Body of pancreas (tissue), 4 donors: Measurements from ENCODE around the gene STPG3. TPM values are rescaled to one million over a fixed set of nuclear protein-coding genes. Genes with fewer than 3 reads are reported as not detected.

Source experiments
- ATAC-seq: fragments of 150-250 bp; one replicate; pipeline ENCODE4 v1.9.1; 2016
- DNase-seq, 4 donors: peaks; one replicate each; pipeline ENCODE4 v3.0.0-alpha.2; 2019
- H3K27ac ChIP-seq, 4 donors: fragments of 200-600 bp; sonication (generic); 1 replicate in 3 of 4; 2 replicates in 1 of 4; pipeline versions ENCODE4 v1.5.1 to v1.6.1; 2016 to 2019; ENCODE audit warnings: mild to moderate bottlenecking in 1 of 4, mixed read lengths in 1 of 4, moderate library complexity in 1 of 4
- H3K27me3 ChIP-seq, 2 donors: fragments of 200-600 bp; sonication (generic); one replicate each; pipeline ENCODE4 v1.6.0; 2016; ENCODE audit warnings: mild to moderate bottlenecking in 1 of 2
- H3K36me3 ChIP-seq, 2 donors: fragments of 200-600 bp; sonication (generic); replicated peaks in 1 of 2; 2 replicates each; pipeline ENCODE4 v1.5.1; 2016; ENCODE audit warnings: low read depth in 2 of 2; ENCODE audit not compliant: insufficient read depth in 1 of 2
- H3K4me1 ChIP-seq: fragments of 200-600 bp; sonication (generic); one replicate; pipeline ENCODE4 v1.6.0; 2016
- H3K4me3 ChIP-seq, 2 donors: fragments of 200-600 bp; sonication (generic); 1 replicate in 1 of 2; 2 replicates in 1 of 2; pipeline ENCODE4 v1.5.1; 2016 to 2019
- H3K9me3 ChIP-seq, 3 donors: fragments of 200-600 bp; sonication (generic); 1 replicate in 2 of 3; 2 replicates in 1 of 3; pipeline ENCODE4 v1.5.1; 2016
- CTCF ChIP-seq, 7 experiments: fragments of 450-650 bp in 4 of 7; fragments of 200-600 bp in 3 of 7; sonication (generic) in 3 of 7; IDR thresholded peaks; one replicate each; pipeline ENCODE4 v1.5.1; 2016 to 2019; ENCODE audit warnings: antibody characterized with exemption in 7 of 7
- POLR2A ChIP-seq, 3 donors: fragments of 450-650 bp; IDR thresholded peaks; one replicate each; pipeline ENCODE4 v1.6.1; 2016; ENCODE audit warnings: antibody characterized with exemption in 3 of 3, mild to moderate bottlenecking in 2 of 3
- WGBS, 2 donors: methylation state at CpG; one replicate each; pipeline ENCODE4 v1.1.5; 2017; 5-methylcytosine and 5-hydroxymethylcytosine counted together
- intact Hi-C: fragments of 100-400 bp; cut with DNase I; formaldehyde crosslinking; loops from one replicate; pipeline ENCODE4 v1.15.1; 2023
- total RNA-seq, 2 donors: library from RNA; depleted of rRNA; stranded (reverse); fragments of >200 nt; gene quantifications; one replicate each; pipeline ENCODE4 v1.1.0, GENCODE V29; 2016

Gene STPG3
- total RNA-seq, 2 donors from 2014 or later = not detected

DNA sequence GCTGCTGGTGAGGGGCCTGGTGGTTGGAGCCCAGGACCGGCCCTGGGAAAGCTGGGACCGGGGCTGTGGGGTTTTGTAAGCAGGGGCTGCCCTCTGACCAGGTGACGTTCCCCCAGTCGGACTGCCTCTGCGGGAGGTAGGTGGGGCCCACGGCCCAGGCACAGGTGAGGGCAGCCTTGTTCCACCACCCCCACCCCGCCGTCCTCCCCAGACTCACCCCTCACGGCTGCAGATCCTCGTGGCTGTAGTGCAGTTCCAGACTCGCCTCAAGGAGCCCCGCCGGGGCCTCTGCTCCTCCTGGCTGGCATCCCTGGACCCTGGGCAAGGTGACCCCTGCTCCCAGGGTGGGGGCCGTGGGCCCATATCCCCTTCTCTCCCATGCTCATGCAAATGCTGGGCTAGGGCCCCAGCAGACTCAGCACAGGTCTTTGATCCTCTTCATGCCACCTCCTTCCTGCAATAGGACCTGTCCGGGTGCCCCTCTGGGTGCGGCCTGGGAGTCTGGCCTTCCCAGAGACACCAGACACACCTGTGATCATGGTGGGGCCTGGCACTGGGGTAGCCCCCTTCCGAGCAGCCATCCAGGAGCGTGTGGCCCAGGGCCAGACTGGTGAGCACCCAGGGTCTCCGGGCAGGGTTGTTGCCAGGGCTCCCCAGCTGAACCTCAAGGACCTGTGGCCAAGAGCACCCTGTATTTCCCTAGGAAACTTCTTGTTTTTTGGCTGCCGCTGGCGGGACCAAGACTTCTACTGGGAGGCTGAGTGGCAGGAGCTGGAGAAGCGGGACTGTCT lies 35.7 kb upstream of the STPG3 start:
- intact Hi-C loops = no loop called here
- H3K4me1 ChIP-seq = peaks cover 38% of the 10 kb centered on the region
- no peak for TF ChIP-seq CTCF (IDR thresholded peaks at IDR 0.05)
- no peak for TF ChIP-seq POLR2A (IDR thresholded peaks at IDR 0.05)
- no peak overlapping the region for H3K4me3 ChIP-seq
- no peaks in the 10 kb centered on the region for H3K36me3 ChIP-seq
- WGBS, 2 donors = 96 to 100% methylated on average over 4 to 17 of the region's 22 CpGs
- no peak overlapping the region for H3K27ac ChIP-seq
- ATAC-seq (no peak), DNase-seq (no peak)
- no peaks in the 10 kb centered on the region for H3K9me3 ChIP-seq
- H3K27me3 ChIP-seq = no peaks in the 10 kb centered on the region

- intact Hi-C loops = no loop called here
- peaks cover 39% of the 10 kb centered on the region for H3K4me1 ChIP-seq
- H3K36me3 ChIP-seq = no peaks in the 10 kb centered on the region
- TF ChIP-seq POLR2A (IDR thresholded peaks at IDR 0.05) (no peak), CTCF (IDR thresholded peaks at IDR 0.05) (no peak)
- H3K9me3 ChIP-seq = no peaks in the 10 kb centered on the region
- DNase-seq = no peak
- no peaks in the 10 kb centered on the region for H3K27me3 ChIP-seq
- peak overlapping the region in 3 of 4 donors; percentile 79 to 82 (median 81) for H3K27ac ChIP-seq
- ATAC-seq = no peak
- 86 to 93% methylated on average over 13 to 22 of the region's 30 CpGs for WGBS, 2 donors
- H3K4me3 ChIP-seq = no peak overlapping the region
Observed at GRCh38 chr9:137216188-137216965, 34.7 kb upstream of the STPG3 start.

DNA sequence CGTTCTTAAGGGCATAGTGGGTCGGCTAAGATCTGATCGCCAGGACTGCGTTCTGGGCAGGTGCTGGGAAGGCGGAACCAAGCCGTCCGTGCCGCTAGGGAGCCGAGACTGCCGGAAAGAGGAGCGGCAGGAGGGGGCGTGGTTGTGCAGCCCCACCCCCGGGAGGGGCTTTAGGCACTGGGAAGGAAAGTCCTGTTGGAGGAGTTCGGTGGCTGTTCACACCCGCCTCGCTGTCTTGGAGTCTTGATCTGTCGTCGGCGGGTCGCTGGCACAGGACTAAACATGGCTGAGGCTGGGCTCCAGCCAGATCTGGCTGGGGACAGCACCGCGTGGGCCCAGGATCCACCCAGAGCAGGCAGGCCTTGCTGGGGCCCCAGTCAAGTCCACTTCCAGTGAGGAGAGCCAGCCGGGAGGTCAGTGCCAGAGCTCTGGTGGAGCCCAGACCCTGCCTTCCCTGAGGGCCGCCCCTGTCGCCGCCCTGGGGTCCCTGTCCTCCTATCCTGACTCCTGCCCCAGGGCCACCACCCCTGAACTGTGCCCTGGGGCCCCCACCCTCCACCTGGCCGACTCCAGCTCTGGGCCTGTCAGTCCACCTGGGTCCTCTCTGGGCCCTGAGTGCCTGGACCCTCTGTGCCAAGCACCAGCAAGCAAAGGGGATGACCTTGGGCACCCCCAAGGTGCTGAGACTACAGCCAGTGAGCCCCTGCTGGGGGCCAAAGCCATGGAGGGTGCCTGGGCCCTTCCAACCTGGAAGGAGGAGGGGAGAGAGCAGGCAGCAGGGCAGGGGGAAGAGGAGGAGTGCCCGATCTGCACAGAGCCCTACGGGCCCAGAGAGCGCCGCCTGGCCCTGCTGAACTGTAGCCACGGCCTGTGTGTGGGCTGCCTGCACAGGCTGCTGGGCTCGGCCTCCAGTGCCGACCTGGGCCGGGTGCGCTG lies 33.5 kb upstream of the STPG3 start:
- Histone ChIP-seq H3K4me1 (peaks cover 47% of the 10 kb centered on the region), H3K27me3 (no peaks in the 10 kb centered on the region), H3K36me3 (no peaks in the 10 kb centered on the region), H3K4me3 (peak overlapping the region in 1 of 2 donors; percentile 21), H3K27ac (peak overlapping the region; percentile 79 to 84 (median 82)), H3K9me3 (no peaks in the 10 kb centered on the region)
- intact Hi-C loops = no loop called here
- DNase-seq (peak; percentile 88 to 94 (median 94)), ATAC-seq (peak; percentile 75)
- peak; percentile 77 to 85 (median 79) for TF ChIP-seq POLR2A (IDR thresholded peaks at IDR 0.05)
- peak in 4 of 7 experiments; percentile 26 to 41 (median 32) for TF ChIP-seq CTCF (IDR thresholded peaks at IDR 0.05)
- 37 to 56% methylated on average over 8 to 36 of the region's 36 CpGs for WGBS, 2 donors

- Histone ChIP-seq H3K36me3 (no peaks in the 10 kb centered on the region), H3K9me3 (no peaks in the 10 kb centered on the region), H3K27me3 (no peaks in the 10 kb centered on the region), H3K4me3 (peak overlapping the region in 1 of 2 donors; percentile 21), H3K4me1 (peaks cover 54% of the 10 kb centered on the region), H3K27ac (peak overlapping the region; percentile 79 to 84 (median 82))
- intact Hi-C loops = no loop called here
- ATAC-seq = no peak
- no peak for TF ChIP-seq POLR2A (IDR thresholded peaks at IDR 0.05)
- 49% methylated on average over 30 of the region's 30 CpGs; no CpG with 5 or more reads in 1 of the 2 donors for WGBS, 2 donors
- DNase-seq = no peak
Observed at GRCh38 chr9:137218212-137218753, 32.8 kb upstream of the STPG3 start.
